ENCODE data around the gene RNF145. TPM values are rescaled to one million over a fixed set of nuclear protein-coding genes. Genes with fewer than 3 reads are reported as not detected.

RNF145 gene
- total RNA-seq, 1 experiment from 2014 or later, result 13.7 TPM

DNA sequence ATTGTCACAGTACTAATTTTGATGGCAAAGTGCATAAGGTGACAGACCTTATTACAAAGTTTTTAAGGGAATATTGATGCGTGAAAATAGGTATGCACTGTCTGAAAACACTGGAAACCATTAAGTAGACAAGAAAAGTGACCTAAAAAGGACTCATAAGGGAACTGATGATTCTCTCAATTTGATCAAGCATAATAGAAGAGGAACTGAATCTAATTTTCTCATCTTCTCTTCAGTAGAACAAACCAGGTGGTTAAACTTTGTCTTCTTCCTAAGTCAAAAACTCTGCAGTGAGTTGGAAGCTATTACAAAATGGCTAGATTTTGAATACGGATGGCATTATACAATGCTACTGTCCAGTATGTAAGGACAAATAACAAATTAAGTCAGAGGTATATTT, 53.4 kb downstream of the RNF145 start:
- Histone ChIP-seq H4K20me1 (ENCODE audit: low read length) (no peaks in the 10 kb centered on the region), H3K79me2 (ENCODE audit: low read length) (no peaks in the 10 kb centered on the region), H3K36me3 (ENCODE audit: low read depth, low read length) (peaks cover 13% of the 10 kb centered on the region; the same call in 1 of the 2 replicates), H3K27me3 (ENCODE audit: low read length) (no peaks in the 10 kb centered on the region), H3K4me3 (ENCODE audit: low read length) (no peak overlapping the region), H3K4me1 (ENCODE audit: insufficient read depth, low read length) (no peaks in the 10 kb centered on the region), H3K27ac (ENCODE audit: low read length) (no peak overlapping the region), H3K9me2 (replicated peaks; ENCODE audit: low read length) (no peaks in the 10 kb centered on the region), H3K4me2 (ENCODE audit: low read length) (no peak overlapping the region), H3K9me3 (ENCODE audit: low read length) (no peaks in the 10 kb centered on the region), H3K9ac (ENCODE audit: low read length) (no peak overlapping the region), H3F3A (ENCODE audit: low read length, unreplicated experiment) (no peaks in the 10 kb centered on the region), H2AFZ (ENCODE audit: low read length) (no peak overlapping the region)
- no peak for TF ChIP-seq CTCF (conservative IDR thresholded peaks at IDR 0.05; ENCODE audit: low read depth, low read length)
- no peak for TF ChIP-seq EZH2phosphoT487 (IDR thresholded peaks at IDR 0.05; ENCODE audit: borderline replicate concordance, low read length)
- no peak for TF ChIP-seq EZH2 (IDR thresholded peaks at IDR 0.05; ENCODE audit: low read length, unreplicated experiment)
- intact Hi-C loops (cut with micrococcal nuclease), result loop anchor here (2.0 to 5.0 kb wide), 5 partner anchors 51 to 831 kb away; partner anchors contain the start of gene UBLCP1
- DNase-seq (no peak), ATAC-seq (no peak)
- POLR2A ChIA-PET (ENCODE audit: unreplicated experiment), result interaction anchor here (0.6 kb wide), 1 partner anchor 49 kb away, joined by 3 read pairs; no protein-coding TSS in a partner anchor
- CTCF ChIA-PET, result no interaction called here
- no TSS peak for BruUV-seq (replicated peaks)

DNA sequence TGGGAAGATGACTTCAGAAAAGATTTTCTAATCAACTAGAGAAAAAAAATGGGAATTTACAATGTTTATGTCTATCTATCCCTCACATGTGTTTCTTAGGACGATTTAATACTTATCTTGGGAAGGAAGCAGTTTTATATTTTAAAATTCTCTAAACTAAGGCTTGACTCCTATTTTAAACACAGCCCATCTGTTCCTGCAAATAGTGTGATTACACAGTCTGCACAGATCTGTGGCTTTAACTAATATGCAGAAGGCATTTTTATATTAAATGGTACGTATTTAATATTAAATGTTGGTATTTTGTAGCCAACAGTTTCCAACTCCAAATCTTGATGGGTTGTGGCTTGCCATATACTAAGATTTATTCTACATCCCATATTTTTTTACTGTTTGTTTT, 56.5 kb downstream of the RNF145 start:
- ATAC-seq, result no peak
- no peak overlapping the region for H3K4me2 ChIP-seq (ENCODE audit: low read length)
- no peak overlapping the region for H3K4me3 ChIP-seq (ENCODE audit: low read length)
- H3K9me2 ChIP-seq (replicated peaks; ENCODE audit: low read length), result no peaks in the 10 kb centered on the region
- no peaks in the 10 kb centered on the region for H3K4me1 ChIP-seq (ENCODE audit: insufficient read depth, low read length)
- ChIA-PET POLR2A (ENCODE audit: unreplicated experiment) (no interaction called here), CTCF (no interaction called here)
- H3K27me3 ChIP-seq (ENCODE audit: low read length), result no peaks in the 10 kb centered on the region
- no TSS peak for BruUV-seq (replicated peaks)
- TF ChIP-seq EZH2 (IDR thresholded peaks at IDR 0.05; ENCODE audit: low read length, unreplicated experiment) (no peak), EZH2phosphoT487 (IDR thresholded peaks at IDR 0.05; ENCODE audit: borderline replicate concordance, low read length) (no peak), CTCF (conservative IDR thresholded peaks at IDR 0.05; ENCODE audit: low read depth, low read length) (no peak)
- H3K9me3 ChIP-seq (ENCODE audit: low read length), result no peaks in the 10 kb centered on the region
- H3K9ac ChIP-seq (ENCODE audit: low read length), result no peak overlapping the region
- 0 out of 2 replicates have a peak, but pooled peaks cover 4% of the 10 kb centered on the region for H3K36me3 ChIP-seq (ENCODE audit: low read depth, low read length)
- no peak overlapping the region for H2AFZ ChIP-seq (ENCODE audit: low read length)
- no peak for DNase-seq
- no peaks in the 10 kb centered on the region for H3K79me2 ChIP-seq (ENCODE audit: low read length)
- H3K27ac ChIP-seq (ENCODE audit: low read length), result no peak overlapping the region
- H4K20me1 ChIP-seq (ENCODE audit: low read length), result no peaks in the 10 kb centered on the region
- intact Hi-C loops (cut with micrococcal nuclease), result no loop called here
- no peaks in the 10 kb centered on the region for H3F3A ChIP-seq (ENCODE audit: low read length, unreplicated experiment)

DNA sequence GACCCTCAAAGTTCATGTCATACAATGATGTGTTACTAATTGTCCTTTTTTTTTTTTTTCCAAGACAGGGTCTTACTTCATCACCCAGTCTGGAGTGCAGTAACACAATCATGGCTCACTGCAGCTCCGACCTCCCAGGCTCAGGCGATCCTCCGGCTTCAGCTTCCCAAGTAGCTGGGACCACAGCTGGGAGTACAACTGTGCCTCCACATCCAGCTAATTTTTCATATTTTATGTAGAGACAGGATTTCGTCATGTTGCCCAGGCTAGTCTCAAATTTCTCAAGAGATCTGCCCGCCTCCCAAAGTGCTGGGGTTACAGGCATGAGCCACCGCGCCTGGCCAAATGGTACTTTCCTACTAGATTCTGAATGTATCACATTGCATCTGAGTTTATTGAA, 60.3 kb downstream of the RNF145 start:
- Histone ChIP-seq H3K79me2 (ENCODE audit: low read length) (no peaks in the 10 kb centered on the region), H3K4me2 (ENCODE audit: low read length) (no peak overlapping the region), H3K4me1 (ENCODE audit: insufficient read depth, low read length) (no peaks in the 10 kb centered on the region), H2AFZ (ENCODE audit: low read length) (no peak overlapping the region), H3K9me3 (ENCODE audit: low read length) (no peaks in the 10 kb centered on the region), H3K4me3 (ENCODE audit: low read length) (no peak overlapping the region), H3K9ac (ENCODE audit: low read length) (no peak overlapping the region), H3K27ac (ENCODE audit: low read length) (no peak overlapping the region), H3F3A (ENCODE audit: low read length, unreplicated experiment) (no peaks in the 10 kb centered on the region), H3K9me2 (replicated peaks; ENCODE audit: low read length) (no peaks in the 10 kb centered on the region), H3K27me3 (ENCODE audit: low read length) (no peaks in the 10 kb centered on the region), H4K20me1 (ENCODE audit: low read length) (no peaks in the 10 kb centered on the region), H3K36me3 (ENCODE audit: low read depth, low read length) (no peaks in the 10 kb centered on the region)
- TF ChIP-seq EZH2 (IDR thresholded peaks at IDR 0.05; ENCODE audit: low read length, unreplicated experiment) (no peak), CTCF (conservative IDR thresholded peaks at IDR 0.05; ENCODE audit: low read depth, low read length) (no peak), EZH2phosphoT487 (IDR thresholded peaks at IDR 0.05; ENCODE audit: borderline replicate concordance, low read length) (no peak)
- ChIA-PET POLR2A (ENCODE audit: unreplicated experiment) (no interaction called here), CTCF (no interaction called here)
- BruUV-seq (replicated peaks), result no TSS peak
- DNase-seq, result no peak
- ATAC-seq, result no peak
- intact Hi-C loops (cut with micrococcal nuclease), result no loop called here

All from PC-3 (cell line).